HG03432 (cell line): ENCODE data around the gene ATG16L2.
A peak's percentile ranks its signal among the peaks of the same experiment; 100 is the strongest.
"Not testable (repeated sequence)": the region's sequence is repeated elsewhere in the genome, so short reads cannot be mapped to it uniquely, and the experiment has no call there.

Source experiments
- ATAC-seq: cut with Tn5 transposase; IDR thresholded peaks from one replicate; pipeline ENCODE4 v1.9.1; 2021; ENCODE audit warnings: mild to moderate bottlenecking, moderate library complexity; ENCODE audit not compliant: unreplicated experiment

Gene ATG16L2

DNA sequence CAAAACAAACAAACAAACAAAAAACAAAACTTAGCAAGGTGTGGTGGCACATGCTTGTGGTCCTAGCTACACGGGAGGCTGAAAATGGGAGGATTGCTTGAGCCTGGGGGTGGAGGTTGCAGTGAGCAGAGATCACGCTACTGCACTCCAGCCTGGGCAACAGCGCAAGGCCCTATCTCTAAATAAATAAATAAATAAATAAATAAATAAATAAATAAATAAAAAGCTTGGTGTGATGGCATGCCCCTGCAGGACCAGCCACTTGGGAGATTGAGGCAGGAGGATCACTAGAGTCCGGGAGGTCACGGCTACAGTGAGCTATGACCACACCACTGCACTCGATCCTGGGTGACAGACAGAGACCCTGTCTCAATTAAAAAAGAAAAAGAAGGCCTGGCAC, 11.4 kb upstream of the ATG16L2 start:
- ATAC-seq, result no peak

DNA sequence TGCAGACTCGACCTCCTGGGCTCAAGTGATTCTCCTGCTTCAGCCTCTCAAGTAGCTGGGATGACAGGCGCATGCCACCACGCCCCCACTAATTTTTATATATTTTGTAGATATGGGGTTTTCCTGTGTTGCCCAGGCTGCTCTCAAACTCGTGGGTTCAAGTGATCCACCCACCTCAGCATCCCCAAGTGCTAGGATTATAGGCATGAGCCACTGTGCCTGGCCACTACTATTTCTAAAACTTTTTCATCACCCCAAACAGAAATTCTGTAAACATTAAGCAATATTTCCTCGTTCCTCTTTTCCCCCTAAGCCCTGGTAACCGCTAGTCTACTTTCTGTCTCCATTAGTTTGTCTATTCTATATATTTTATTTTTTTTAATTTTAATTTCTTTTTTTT, 9.0 kb upstream of the ATG16L2 start:
- no peak for ATAC-seq

DNA sequence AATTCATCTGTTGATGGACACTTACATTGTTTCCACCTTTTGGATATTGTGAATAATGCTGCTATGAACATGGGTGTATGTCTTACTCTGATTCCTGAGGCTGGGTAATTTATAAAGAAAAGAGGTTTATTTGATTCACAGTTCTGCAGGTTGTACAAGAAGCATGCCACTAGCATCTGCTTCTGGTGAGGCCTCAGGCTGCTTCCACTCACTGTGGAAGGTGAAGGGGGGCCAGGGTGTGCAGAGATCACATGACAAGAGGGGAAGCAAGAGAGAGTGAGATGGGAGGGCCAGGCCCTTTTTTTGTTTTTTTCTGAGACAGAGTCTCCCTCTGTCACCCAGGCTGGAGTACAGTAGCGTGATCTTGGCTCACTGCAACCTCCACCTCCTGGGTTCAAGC, 7.8 kb upstream of the ATG16L2 start:
- ATAC-seq, result not testable (repeated sequence)

DNA sequence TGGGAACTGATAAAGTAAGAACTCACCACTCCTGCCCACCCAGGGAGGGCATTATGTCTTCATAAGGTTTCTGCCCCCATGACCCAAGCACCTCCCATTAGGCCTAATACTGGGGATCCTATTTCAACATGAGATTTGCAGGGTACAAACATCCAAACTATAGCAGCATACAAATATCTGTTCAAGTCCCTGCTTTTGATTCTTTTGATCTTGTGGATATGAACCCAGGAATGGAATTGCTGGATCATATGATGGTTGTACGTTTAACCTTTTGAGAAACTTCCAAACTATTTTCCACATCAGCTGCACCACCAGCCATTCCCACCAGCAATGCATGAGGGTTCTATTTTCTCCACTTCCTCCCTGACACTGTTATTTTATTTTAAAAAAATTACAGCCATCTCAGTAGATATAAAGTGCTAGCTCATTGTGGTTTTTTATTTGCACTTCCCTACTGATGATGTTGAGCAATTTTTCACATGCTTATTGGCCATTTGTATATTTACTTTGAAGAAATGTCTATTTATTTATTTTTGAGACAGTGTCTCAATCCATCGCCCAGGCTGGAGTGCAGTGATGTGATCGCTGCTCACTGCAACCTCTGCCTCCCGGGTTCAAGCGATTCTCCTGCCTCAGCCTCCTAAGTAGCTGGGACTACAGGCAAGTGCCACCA, 7.1 kb upstream of the ATG16L2 start:
- ATAC-seq, result no peak

DNA sequence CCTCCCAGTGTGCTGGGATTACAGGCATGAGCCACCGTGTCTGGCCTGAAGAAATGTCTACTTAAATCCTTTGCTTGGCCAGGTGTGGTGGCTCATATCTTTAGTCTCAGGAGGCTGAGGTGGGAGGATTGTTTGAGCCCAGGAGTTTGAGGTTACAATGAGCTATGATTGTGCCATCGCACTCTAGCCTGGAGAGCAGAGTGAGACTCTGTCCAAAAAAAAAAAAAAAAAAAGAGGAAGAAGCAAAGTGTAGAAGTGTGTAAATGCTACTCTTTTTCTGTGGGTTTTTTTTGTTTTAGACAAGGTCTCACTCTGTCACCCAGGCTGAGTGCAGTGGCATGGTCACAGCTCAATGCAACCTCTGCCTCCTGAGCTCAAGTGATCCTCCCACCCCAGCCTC, 6.4 kb upstream of the ATG16L2 start:
- no peak for ATAC-seq

DNA sequence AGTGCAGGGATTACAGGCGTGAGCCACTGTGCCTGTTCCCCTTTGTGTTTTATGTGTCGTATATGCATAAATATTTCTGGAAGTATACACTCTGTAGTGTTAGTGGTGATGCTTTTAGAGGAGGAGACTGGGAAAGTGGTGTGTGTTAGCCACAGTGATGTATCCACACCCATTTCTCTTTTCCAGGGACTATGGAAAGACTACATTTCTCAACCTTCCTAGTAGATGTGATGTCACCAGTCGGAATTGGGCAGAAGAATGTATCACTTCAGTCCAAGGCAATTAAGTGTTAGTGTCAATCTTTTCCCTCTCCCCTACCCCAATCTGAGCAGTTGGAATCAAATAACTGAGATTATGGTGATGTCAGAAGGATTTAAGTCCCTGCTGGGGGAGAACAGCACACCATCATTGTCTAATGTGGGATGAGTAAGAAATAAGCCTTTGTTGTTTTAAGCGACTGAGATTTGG, 5.8 kb upstream of the ATG16L2 start:
- no peak for ATAC-seq

DNA sequence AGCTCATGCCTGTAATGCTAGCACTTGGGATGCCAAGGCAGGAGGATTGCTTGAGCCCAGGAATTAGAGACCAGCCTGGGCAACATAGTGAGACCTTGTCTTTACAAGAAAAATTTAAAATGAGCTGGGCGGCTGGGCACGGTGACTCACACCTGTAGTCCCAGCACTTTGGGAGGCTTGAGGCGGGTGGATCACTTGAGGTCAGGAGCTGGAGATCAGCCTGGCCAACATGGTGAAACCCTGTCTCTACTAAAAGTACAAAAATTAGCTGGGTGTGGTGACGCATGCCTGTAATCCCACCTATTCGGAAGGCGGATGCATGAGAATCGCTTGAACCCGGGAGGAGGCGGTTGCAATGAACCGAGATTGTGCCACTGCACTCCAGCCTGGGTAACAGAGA, 2.5 kb upstream of the ATG16L2 start:
- not testable (repeated sequence) for ATAC-seq

DNA sequence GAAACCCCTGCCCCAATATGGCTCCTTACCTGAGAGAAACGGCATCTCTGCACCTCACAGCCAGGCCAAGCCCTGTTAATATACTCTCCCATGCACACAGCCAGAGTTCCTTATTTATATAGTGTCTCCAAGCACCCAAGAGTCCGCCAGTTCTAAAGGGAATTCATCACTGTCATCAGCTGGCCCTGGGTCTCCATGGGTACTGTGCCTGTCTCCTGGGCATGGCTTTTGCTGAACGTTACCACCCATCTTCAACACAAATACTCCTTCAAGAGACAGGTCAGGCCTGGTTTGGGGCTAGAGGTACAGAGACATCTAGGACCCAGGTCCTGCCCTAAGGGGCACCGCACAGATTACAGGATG, 1.6 kb upstream of the ATG16L2 start:
- ATAC-seq, result no peak

DNA sequence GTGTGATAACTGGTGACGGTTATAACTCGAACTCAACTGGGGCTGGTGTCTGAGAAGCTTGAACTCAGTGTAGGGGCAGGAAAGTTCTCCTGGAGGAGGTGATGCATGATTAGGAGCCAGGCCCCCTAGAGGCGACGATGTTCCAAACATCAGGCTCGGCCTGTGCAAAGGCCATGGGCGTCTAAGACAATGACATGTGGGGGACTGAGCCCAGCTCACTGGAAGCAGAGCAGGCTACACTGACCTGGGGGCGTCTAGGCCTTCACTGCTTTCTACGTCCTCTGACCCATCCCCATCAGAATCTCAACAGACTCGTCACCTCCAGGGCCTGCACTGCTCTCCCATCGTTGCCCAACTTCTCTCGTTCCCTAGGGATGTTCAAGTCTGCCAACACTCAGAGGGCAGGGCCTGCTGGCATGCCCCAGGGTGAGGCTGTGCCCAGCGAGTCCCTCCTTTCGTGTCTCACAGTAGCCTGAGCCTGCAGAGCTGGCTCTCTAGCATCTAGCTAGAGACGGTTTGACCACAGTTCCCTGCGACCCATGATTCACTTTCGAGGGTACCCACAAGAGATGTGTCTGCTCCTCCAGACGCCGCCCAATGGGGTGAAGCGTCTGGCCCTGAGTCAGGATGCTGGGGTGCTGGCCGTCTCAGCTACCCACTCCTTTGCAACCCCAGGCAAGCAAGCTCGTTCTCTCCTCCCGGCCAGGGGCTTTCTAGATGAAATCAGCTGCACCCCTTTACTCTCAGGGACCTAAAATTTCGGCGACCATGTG, 1.1 kb upstream of the ATG16L2 start:
- peak; percentile 33 for ATAC-seq

DNA sequence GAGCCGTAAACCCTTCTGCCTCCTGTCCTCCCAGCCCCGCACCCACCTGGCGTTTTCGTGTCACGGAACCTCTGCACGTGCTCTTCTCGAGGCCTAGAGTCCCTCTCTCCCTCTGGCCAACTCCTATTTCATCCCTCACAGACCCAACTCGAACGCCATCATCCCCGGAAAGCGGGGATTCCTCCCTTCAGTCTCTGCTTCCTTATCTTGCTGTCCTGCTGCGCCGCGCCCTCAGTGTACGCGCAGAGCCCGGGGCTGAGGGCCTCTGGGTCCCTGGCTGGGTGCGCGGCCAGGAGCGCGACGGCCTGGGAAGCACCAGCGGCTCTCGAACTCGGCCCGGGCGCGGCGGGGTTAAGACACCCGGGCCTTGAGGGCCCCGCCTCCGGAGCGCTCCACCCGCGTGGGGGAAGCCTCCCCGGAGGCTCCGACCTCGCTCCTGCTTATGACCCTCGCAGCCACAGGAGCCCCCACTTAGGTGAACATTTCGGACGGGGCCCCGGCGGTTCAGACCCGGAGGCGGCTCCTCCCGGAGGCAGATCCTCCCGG, 398 bp upstream of the ATG16L2 start:
- ATAC-seq, result peak; percentile 53

DNA sequence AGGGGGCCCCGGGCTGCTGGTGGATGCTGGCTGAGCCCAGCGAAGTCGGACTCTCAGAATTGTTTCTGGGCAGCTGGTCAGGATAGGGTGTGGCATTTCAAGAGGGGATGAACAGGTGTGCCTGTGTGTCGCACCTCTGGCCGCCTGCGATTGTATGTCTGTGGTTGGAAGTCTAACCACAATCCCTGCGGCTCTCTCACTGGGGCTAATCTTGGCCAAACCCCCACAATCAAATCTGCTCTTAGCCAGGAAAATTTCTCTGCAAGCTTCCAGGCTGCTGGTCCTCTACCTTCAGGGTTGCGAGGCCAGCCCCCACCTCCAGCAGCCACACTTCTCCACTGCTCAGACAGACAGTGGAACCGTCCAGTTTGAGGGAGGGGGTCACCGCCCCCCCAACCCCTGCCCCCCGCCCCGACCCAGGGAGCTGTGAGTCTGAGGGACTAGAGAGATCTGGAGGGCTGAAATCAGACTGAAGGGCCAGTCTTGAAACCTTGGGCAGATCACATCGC, 953 bp downstream of the ATG16L2 start:
- ATAC-seq, result no peak

DNA sequence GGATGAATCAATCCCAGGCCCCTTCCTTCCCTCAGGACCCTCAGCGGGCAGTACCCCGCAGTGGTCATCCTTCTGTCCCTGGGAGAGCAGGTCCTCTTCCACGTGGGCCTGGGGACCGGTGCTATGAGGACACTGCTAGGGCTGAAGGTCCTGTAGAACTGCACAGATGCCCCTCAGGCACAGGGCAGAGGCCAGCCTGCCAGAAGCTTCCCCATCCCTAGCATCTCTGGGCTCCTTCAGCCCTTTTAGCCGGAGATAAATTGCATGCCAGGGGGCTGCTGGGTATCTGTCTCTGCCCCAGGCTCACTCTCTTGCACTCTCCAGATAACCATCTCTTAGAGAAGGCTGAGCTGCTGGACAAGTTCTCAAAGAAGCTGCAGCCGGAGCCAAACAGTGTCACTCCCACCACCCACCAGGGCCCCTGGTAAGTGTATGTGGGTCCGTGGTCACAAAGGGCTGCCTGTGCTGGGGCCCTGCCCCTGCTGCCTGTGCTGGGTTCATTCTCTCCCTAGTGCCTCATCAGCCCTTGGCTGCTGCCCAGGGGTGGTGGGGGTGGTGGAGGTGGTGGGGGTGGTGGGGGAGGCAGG, 2.3 kb downstream of the ATG16L2 start:
- ATAC-seq, result no peak

DNA sequence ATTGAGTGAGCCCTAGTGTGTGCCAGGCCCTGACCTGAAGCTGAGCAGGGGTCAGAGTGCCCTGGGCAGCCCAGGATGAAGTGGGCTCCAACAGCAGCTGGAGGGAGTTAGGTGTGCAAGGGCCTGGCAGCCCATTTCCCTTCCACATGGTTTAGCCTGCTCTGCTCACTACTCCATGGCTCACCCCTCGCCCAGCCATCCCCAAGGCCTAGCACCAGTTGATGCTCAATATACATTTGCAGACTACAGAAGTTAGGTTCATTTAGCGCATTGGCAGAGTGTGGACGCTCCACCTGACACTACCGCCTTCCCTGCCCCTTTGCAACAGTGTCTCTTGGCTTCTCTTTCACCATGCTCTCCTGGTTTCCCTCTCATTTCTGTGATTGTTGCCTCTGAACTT, 3.8 kb downstream of the ATG16L2 start:
- no peak for ATAC-seq

DNA sequence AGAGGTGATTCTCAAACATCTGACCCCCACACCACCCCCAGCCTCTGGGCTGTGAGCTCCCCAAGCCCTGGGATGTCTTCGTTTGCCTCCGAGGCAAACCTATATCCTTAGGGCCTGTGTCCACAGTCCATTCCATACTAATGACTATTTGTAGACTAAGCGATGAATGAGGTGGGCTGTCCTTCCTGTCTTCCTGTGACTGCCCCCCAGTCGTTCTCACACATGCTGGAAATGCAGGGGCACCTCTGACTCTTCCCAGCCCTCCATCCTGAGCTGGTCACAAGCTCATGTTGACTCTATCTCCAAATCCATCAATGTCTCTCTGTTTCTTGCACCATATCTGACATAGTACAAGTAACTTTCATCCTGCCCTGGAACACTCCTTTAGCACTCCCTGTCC, 4.8 kb downstream of the ATG16L2 start:
- ATAC-seq, result no peak

DNA sequence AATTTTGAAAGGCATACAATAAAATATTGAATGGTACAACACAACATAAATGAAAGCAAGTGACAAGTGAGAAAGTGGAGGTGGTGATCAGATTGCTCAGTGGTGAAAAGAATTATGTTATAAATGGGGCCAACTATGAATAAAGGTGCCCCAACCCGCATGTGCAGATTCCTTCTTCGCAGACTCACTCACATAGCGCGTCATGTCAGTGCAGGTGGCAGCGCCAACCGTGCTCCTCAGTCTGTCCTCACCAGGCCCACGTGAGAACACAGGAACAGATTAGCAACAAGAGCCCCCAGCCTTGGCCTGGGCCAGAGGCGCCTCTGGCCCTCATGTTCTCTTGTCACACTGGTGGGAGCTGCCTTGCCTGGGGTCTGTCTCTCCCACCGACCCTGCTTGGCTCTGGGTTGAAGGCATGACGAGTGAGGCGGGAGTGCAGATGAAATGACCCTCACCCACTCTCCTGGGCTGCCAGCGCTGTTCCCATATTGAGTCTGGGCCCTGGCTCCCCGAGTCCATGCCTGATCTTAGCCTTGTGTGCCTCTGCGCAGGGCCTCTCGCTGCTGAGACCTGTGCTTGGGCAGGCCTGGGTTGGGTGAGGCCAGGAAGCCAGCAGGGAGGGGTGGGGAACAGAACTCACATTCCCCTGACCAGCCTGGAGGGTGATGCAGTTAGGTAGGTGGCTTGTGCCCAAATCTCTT, 6.4 kb downstream of the ATG16L2 start:
- ATAC-seq, result no peak

DNA sequence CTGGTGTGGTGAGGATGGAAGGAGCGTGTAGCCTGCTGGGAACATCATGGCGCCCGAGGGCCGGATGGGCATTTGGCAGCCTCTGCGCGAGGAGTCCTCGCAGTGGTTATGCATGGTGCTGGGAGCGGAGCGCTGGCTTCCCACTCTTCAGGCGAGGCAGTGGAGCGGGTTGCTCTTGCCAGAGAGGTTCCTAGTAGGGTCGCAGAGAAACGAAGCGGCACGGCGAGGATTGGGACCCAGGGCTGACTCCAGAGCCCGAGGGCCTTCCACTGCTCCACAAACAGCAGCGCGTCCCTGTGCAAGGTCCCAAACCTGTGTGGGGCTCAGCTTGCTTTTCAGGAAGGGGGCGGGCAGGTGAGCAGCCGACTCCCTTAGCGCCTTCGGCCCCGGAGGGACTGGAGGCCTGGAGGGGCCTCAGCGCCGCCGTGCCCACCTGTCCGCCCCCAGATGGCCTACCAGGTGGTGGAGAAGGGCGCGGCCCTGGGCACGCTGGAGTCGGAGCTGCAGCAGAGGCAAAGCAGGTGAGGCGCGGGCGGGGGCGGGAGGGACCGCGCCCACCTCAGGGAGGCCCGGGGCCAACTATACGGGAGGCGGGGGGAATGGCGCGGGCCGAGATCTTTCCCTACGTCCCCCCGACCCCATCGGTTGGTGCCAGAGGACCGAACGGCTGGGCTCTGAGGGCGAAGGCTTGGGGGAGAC, 7.2 kb downstream of the ATG16L2 start:
- no peak for ATAC-seq

DNA sequence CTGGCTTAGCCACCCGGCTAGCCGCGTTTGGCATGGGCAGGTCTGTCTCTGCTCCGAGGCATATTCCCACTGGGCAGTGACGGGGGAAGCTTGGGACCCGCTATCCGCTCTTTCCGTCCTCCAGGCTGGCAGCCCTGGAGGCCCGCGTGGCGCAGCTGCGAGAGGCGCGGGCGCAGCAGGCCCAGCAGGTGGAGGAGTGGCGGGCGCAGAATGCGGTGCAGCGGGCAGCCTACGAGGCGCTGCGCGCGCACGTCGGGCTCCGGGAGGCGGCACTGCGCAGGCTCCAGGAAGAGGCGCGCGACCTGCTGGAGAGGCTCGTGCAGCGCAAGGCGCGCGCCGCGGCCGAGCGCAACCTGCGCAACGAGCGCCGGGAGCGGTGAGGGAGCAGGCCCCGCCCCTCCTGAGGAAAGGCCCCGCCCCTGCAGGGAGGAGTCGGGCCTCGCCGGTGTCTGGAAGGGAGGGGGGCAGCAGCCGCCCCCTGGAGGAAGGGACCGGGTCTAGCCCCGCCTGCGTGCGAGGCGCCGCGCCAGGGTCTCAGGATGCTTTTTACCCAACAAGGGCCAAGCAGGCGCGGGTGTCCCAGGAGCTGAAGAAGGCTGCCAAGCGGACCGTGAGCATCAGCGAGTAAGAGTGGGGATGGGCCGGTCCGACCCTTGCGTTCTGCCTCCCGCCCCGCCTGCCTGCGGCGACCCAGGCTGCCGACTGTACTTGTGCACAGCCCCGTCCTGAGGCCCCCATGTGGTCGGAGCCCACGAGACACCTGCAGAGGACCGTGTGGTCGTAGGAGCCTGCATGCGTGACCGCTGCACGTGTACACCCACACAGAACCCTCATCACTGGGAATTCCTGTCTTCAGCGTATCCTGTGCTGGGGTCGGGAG, 7.9 kb downstream of the ATG16L2 start:
- ATAC-seq, result peak; percentile 63

DNA sequence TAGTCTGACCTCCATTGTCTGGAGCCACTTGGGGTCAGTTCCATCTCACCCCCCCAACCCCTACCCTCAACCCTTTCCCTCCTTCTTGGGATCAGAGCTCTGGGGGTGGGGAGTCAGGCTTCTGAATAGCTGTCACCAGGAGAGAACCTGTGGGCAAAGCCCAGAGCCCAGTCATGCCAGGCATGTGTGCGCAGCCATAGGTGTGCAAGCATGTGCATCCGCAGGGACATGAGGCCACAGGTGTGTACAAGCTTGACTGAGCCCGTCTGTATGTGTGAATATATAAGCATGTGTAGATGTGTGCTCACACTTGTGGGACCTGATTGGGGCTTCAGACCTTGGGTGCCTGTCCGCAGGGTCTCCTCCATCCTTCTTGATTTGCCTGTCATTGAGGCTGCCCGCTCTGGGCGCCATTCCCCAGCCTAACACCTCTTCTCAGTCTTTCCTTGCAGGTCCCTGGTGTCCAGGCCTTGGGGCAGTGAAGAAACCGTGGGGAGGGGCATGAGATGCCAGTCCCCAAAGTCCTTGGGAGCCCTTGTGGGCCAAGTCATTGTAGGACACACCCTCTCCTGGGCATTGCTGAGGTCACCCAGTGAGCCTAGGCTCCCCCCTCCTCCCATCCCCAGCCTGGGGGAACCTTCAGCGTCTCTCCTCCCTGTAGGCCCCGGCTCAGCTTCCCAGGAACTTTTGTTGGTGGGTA, 9.0 kb downstream of the ATG16L2 start:
- no peak for ATAC-seq

DNA sequence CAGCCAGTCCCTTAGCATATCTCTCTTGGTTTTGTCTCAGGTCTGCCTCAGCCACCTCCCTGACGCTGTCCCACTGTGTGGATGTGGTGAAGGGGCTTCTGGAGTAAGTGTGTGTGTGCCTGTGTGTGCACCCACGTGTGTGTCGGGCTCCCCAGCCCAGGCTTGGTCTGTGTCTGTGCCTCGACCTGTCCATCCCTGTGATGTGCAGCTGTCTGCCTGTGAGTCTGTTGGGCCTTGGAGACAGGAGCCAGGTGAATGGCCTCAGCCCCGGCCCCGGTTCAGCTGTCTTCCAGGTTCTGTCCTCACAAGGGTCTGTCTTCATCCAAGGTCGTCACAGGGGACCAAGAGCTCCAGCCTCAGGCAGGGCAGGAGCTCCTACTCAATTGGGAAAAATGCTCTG, 9.8 kb downstream of the ATG16L2 start:
- ATAC-seq, result no peak
